HepG2 (cell line): ENCODE measurements around the gene COQ7. TPM values are rescaled to one million over a fixed set of nuclear protein-coding genes. Genes with fewer than 3 reads are reported as not detected.

Experiments
- ATAC-seq: fragments of 200-7000 bp; cut with Tn5 transposase; 3 replicates; pipeline ENCODE4 v1.9.1; 2020; ENCODE audit warnings: mild to moderate bottlenecking, moderate library complexity
- BruUV-seq: library from RNA; stranded (reverse); fragments of 400-500 nt; replicated peaks from 2 replicates; lab custom pipeline; 2021; lab: Mats Ljungman, UMichigan
- CTCF ChIA-PET: fragments of 300-600 bp; formaldehyde crosslinking; extraction: SDS; loops from one replicate; lab custom pipeline; 2021; ENCODE audit warnings: low total read pairs, inconsistent platforms, low intra/inter-chr PET ratio; lab: Yijun Ruan, JAX
- POLR2A ChIA-PET: fragments of 350-600 bp; sonication (Branson Sonifier 250); formaldehyde crosslinking; loops from one replicate; lab custom pipeline; 2020; ENCODE audit warnings: antibody characterized with exemption, inconsistent platforms; lab: Yijun Ruan, JAX
- DNase-seq: peaks from one replicate; pipeline ENCODE4 v3.0.0-alpha.2; 2015; ENCODE audit warnings: low spot score
- FAIRE-seq: peaks from 3 replicates; lab custom pipeline; 2011; peaks lifted over from hg19 to GRCh38; lab: Jason Lieb, UNC
- H2AFZ ChIP-seq: one replicate; pipeline ENCODE4 v1.6.1; 2011; ENCODE audit warnings: low read length, inconsistent platforms
- H3K27ac ChIP-seq: fragments of 300-600 bp; 3 replicates; pipeline ENCODE4 v1.8.0; 2011; ENCODE audit warnings: mixed run types, mild to moderate bottlenecking, mixed read lengths, low read length, inconsistent platforms; ENCODE audit not compliant: insufficient read depth; ENCODE audit errors: extremely low read length
- H3K27me3 ChIP-seq, 2 experiments: fragments of 200-600 bp in 1 of 2; 2 replicates in 1 of 2; 3 replicates in 1 of 2; pipeline versions ENCODE4 v1.6.0 to v1.8.0; 2011; ENCODE audit warnings: low read length in 2 of 2, mild to moderate bottlenecking in 2 of 2, moderate library complexity in 2 of 2, inconsistent platforms in 1 of 2; ENCODE audit not compliant: insufficient read depth in 2 of 2, control insufficient read depth in 1 of 2
- H3K36me3 ChIP-seq, 2 experiments: fragments of 200-600 bp in 1 of 2; replicated peaks in 1 of 2; 2 replicates in 1 of 2; 3 replicates in 1 of 2; pipeline versions ENCODE4 v1.5.1 to v1.8.0; 2011; ENCODE audit warnings: low read length in 2 of 2, inconsistent platforms in 1 of 2; ENCODE audit not compliant: insufficient read depth in 2 of 2, control insufficient read depth in 1 of 2
- H3K4me1 ChIP-seq: 2 replicates; pipeline ENCODE4 v1.5.1; 2012; ENCODE audit warnings: low read length, inconsistent platforms; ENCODE audit not compliant: insufficient read depth
- H3K4me2 ChIP-seq: 2 replicates; pipeline ENCODE4 v1.6.0; 2011; ENCODE audit warnings: low read depth, low read length, inconsistent platforms
- H3K4me3 ChIP-seq, 3 experiments: fragments of 200-600 bp in 1 of 3; sonication (generic), shearing (Covaris generic) in 1 of 3; replicated peaks in 1 of 3; 2 replicates each; pipeline ENCODE4 v1.5.1; 2011 to 2016; ENCODE audit warnings: low read length in 3 of 3, inconsistent platforms in 2 of 3, low read depth in 2 of 3, mild to moderate bottlenecking in 2 of 3, control low read depth in 1 of 3, mixed read lengths in 1 of 3; ENCODE audit not compliant: insufficient read depth in 1 of 3
- H3K79me2 ChIP-seq: one replicate; pipeline ENCODE4 v1.6.1; 2011; ENCODE audit warnings: low read length, inconsistent platforms; ENCODE audit not compliant: insufficient read depth
- H3K9ac ChIP-seq: 2 replicates; pipeline ENCODE4 v1.6.0; 2011; ENCODE audit warnings: mild to moderate bottlenecking, low read depth, low read length, inconsistent platforms; ENCODE audit not compliant: insufficient read depth
- H3K9me3 ChIP-seq: 2 replicates; pipeline ENCODE4 v1.5.1; 2012; ENCODE audit warnings: mild to moderate bottlenecking, low read length
- H4K20me1 ChIP-seq: 2 replicates; pipeline ENCODE4 v1.6.0; 2011; ENCODE audit warnings: inconsistent platforms, mild to moderate bottlenecking, low read length, moderate library complexity; ENCODE audit not compliant: insufficient read depth
- BHLHE40 ChIP-seq: IDR thresholded peaks from 2 replicates; pipeline ENCODE4 v1.6.1; 2011; ENCODE audit warnings: low read length, improper control_type of control experiment
- CC2D1A ChIP-seq: sonication (generic); formaldehyde crosslinking; IDR thresholded peaks from 2 replicates; pipeline ENCODE4 v1.8.1; 2023; ENCODE audit warnings: mild to moderate bottlenecking, missing genetic modification reagents
- FLYWCH1 ChIP-seq: sonication (generic); formaldehyde crosslinking; IDR thresholded peaks from 2 replicates; pipeline ENCODE4 v1.8.1; 2023; ENCODE audit warnings: mild to moderate bottlenecking, missing genetic modification reagents
- HMG20A ChIP-seq: IDR thresholded peaks from 2 replicates; pipeline ENCODE4 v1.6.1; 2016; ENCODE audit warnings: borderline replicate concordance
- PAWR ChIP-seq: sonication (generic); formaldehyde crosslinking; IDR thresholded peaks from 2 replicates; pipeline ENCODE4 v1.4.0; 2020; ENCODE audit warnings: missing genetic modification reagents, mild to moderate bottlenecking, borderline replicate concordance
- SSRP1 ChIP-seq: IDR thresholded peaks from 2 replicates; pipeline ENCODE4 v1.6.1; 2016; ENCODE audit warnings: control low read depth
- TBX3 ChIP-seq: fragments of 450-650 bp; IDR thresholded peaks from 2 replicates; pipeline ENCODE4 v1.6.1; 2017; ENCODE audit warnings: antibody characterized with exemption, mild to moderate bottlenecking, inconsistent platforms, borderline replicate concordance
- TMF1 ChIP-seq: sonication (generic); formaldehyde crosslinking; IDR thresholded peaks from 2 replicates; pipeline ENCODE4 v1.8.1; 2022; ENCODE audit warnings: low read depth, missing genetic modification reagents
- ZNF124 ChIP-seq: sonication (generic); formaldehyde crosslinking; IDR thresholded peaks from 2 replicates; pipeline ENCODE4 v1.4.0; 2020; ENCODE audit warnings: missing genetic modification reagents
- ZNF143 ChIP-seq: sonication (generic); formaldehyde crosslinking; IDR thresholded peaks from 2 replicates; pipeline ENCODE4 v1.4.0; 2020; ENCODE audit warnings: missing genetic modification reagents
- ZNF317 ChIP-seq: sonication (generic); formaldehyde crosslinking; IDR thresholded peaks from 2 replicates; pipeline ENCODE4 v1.5.0; 2020; ENCODE audit warnings: mild to moderate bottlenecking, missing genetic modification reagents
- ZNF484 ChIP-seq: sonication (generic); formaldehyde crosslinking; IDR thresholded peaks from 2 replicates; pipeline ENCODE4 v1.5.1; 2020; ENCODE audit warnings: mild to moderate bottlenecking, low read depth, missing genetic modification reagents, borderline replicate concordance
- ZNF547 ChIP-seq: sonication (generic); formaldehyde crosslinking; IDR thresholded peaks from 2 replicates; pipeline ENCODE4 v1.5.1; 2020; ENCODE audit warnings: mild to moderate bottlenecking, missing genetic modification reagents
- ZNF724P ChIP-seq: sonication (generic); formaldehyde crosslinking; IDR thresholded peaks from 2 replicates; pipeline ENCODE4 v1.8.0; 2022; ENCODE audit warnings: missing genetic modification reagents, borderline replicate concordance
- ZNF772 ChIP-seq: sonication (generic); formaldehyde crosslinking; IDR thresholded peaks from 2 replicates; pipeline ENCODE4 v1.5.0; 2020; ENCODE audit warnings: mild to moderate bottlenecking, missing genetic modification reagents
- WGBS: methylation state at CpG from one replicate; pipeline ENCODE4 v1.1.6; 2017; ENCODE audit warnings: low lambda C conversion rate; 5-methylcytosine and 5-hydroxymethylcytosine counted together
- in situ Hi-C: cut with HindIII; loops from 2 replicates; pipeline ENCODE4 v1.10.0; 2017; ENCODE audit warnings: low pct_unique_long_range_greater_than_20kb; ENCODE audit not compliant: extremely low pct_ligation_motif_present
- intact Hi-C: fragments of 100-400 bp; cut with micrococcal nuclease; formaldehyde crosslinking; loops from one replicate; pipeline ENCODE4 v1.10.0; 2022; ENCODE audit not compliant: unreplicated experiment
- polyA plus RNA-seq, 8 experiments: library from polyadenylated mRNA; depleted of rRNA in 3 of 8; stranded (reverse) in 7 of 8; unstranded in 1 of 8; fragments of >200 nt; fragmentation: Illumina TruSeq in 4 of 8; extraction: Trizol in 4 of 8; gene quantifications; 2 replicates each; pipeline versions ENCODE4 v1.2.1 to v1.2.3, GENCODE V29; 2011 to 2016; ENCODE audit warnings: low read depth in 4 of 8, missing spikeins in 1 of 8, mixed read lengths in 1 of 8; ENCODE audit not compliant: insufficient read depth in 1 of 8
- total RNA-seq, 5 experiments: library from RNA; depleted of rRNA; stranded (reverse); fragments of >200 nt; fragmentation: Illumina TruSeq; extraction: Trizol; gene quantifications; 2 replicates each; pipeline ENCODE4 v1.2.3, GENCODE V29; 2016; ENCODE audit warnings: low read depth in 1 of 5
- TF ChIP-seq, protein P1 (sequence below): sonication (generic); formaldehyde crosslinking; IDR thresholded peaks from 2 replicates; pipeline ENCODE4 v1.4.0; 2020; ENCODE audit warnings: mild to moderate bottlenecking, missing genetic modification reagents
- TF ChIP-seq, protein P2 (sequence below): sonication (generic); formaldehyde crosslinking; IDR thresholded peaks from 2 replicates; pipeline ENCODE4 v1.9.0; 2022; ENCODE audit warnings: low read depth, missing genetic modification reagents
- TF ChIP-seq, protein P3 (sequence below): sonication (generic); formaldehyde crosslinking; IDR thresholded peaks from 2 replicates; pipeline ENCODE4 v1.4.0; 2020; ENCODE audit warnings: missing genetic modification reagents, borderline replicate concordance
- TF ChIP-seq, protein P4 (sequence below): sonication (generic); formaldehyde crosslinking; IDR thresholded peaks from 2 replicates; pipeline ENCODE4 v1.4.0; 2020; ENCODE audit warnings: missing genetic modification reagents, mild to moderate bottlenecking, borderline replicate concordance

COQ7 gene
- total and polyA plus RNA-seq, 2 of the 13 experiments (the other 11 are each of a cell fraction or from before 2014, with no cell fraction given), result 20.1 to 45.7 TPM

DNA sequence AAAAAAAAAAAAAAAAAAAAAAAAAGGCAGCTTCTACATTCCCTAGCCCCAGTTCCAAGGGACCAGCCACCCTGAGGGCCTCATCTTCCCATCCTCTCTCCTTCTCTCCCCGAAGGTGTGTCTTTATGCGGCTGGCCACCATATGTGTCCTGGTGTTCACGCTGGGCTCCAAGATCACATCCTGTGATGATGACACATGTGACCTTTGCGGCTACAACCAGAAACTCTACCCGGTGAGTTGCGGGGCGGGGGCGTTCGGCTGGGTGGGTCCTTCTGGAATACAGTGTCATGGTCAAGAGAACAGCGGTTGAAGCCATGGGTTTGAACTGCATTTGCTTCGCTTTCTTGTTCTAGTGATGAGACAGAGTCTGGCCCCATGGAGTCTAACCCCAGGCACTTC lies 22.6 kb upstream of the COQ7 start:
- H3K4me1 ChIP-seq, result no peaks in the 10 kb centered on the region
- H3K36me3 ChIP-seq, result peaks cover 13 to 17% of the 10 kb centered on the region in 2 experiments; a peak in 4 of 5 replicates
- intact Hi-C loops (no loop called here), in situ Hi-C loops (no loop called here)
- H3K4me3 ChIP-seq, result no peak overlapping the region
- 93% methylated on average over 11 of the region's 11 CpGs for WGBS
- H3K9me3 ChIP-seq, result no peaks in the 10 kb centered on the region
- no peak overlapping the region for H3K27ac ChIP-seq
- BruUV-seq, result no TSS peak
- FAIRE-seq, result no peak
- H4K20me1 ChIP-seq, result no peaks in the 10 kb centered on the region
- TF ChIP-seq SSRP1 (CRISPR knock-in tag), result no peak
- no peak for TF ChIP-seq ZNF772
- no peak for TF ChIP-seq ZNF124 (CRISPR knock-in tag)
- TF ChIP-seq, protein P1, sequence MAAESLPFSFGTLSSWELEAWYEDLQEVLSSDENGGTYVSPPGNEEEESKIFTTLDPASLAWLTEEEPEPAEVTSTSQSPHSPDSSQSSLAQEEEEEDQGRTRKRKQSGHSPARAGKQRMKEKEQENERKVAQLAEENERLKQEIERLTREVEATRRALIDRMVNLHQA (CRISPR knock-in tag), result no peak
- TF ChIP-seq ZNF724P (CRISPR knock-in tag), result no peak
- TF ChIP-seq ZNF484 (CRISPR knock-in tag), result no peak
- TF ChIP-seq ZNF317, result no peak
- TF ChIP-seq, protein P2, sequence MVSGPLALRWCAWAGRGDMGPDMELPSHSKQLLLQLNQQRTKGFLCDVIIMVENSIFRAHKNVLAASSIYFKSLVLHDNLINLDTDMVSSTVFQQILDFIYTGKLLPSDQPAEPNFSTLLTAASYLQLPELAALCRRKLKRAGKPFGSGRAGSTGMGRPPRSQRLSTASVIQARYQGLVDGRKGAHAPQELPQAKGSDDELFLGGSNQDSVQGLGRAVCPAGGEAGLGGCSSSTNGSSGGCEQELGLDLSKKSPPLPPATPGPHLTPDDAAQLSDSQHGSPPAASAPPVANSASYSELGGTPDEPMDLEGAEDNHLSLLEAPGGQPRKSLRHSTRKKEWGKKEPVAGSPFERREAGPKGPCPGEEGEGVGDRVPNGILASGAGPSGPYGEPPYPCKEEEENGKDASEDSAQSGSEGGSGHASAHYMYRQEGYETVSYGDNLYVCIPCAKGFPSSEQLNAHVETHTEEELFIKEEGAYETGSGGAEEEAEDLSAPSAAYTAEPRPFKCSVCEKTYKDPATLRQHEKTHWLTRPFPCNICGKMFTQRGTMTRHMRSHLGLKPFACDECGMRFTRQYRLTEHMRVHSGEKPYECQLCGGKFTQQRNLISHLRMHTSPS (CRISPR knock-in tag), result no peak
- no peak for TF ChIP-seq FLYWCH1 (CRISPR knock-in tag)
- no peak for TF ChIP-seq TBX3
- no peak for TF ChIP-seq ZNF143 (CRISPR knock-in tag)
- TF ChIP-seq, protein P3, sequence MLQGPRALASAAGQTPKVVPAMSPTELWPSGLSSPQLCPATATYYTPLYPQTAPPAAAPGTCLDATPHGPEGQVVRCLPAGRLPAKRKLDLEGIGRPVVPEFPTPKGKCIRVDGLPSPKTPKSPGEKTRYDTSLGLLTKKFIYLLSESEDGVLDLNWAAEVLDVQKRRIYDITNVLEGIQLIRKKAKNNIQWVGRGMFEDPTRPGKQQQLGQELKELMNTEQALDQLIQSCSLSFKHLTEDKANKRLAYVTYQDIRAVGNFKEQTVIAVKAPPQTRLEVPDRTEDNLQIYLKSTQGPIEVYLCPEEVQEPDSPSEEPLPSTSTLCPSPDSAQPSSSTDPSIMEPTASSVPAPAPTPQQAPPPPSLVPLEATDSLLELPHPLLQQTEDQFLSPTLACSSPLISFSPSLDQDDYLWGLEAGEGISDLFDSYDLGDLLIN (CRISPR knock-in tag), result no peak
- TF ChIP-seq HMG20A, result no peak
- no peak for TF ChIP-seq TMF1
- TF ChIP-seq BHLHE40, result no peak
- TF ChIP-seq CC2D1A (CRISPR knock-in tag), result no peak
- no peak for TF ChIP-seq PAWR
- TF ChIP-seq ZNF547 (CRISPR knock-in tag), result no peak
- TF ChIP-seq, protein P4, sequence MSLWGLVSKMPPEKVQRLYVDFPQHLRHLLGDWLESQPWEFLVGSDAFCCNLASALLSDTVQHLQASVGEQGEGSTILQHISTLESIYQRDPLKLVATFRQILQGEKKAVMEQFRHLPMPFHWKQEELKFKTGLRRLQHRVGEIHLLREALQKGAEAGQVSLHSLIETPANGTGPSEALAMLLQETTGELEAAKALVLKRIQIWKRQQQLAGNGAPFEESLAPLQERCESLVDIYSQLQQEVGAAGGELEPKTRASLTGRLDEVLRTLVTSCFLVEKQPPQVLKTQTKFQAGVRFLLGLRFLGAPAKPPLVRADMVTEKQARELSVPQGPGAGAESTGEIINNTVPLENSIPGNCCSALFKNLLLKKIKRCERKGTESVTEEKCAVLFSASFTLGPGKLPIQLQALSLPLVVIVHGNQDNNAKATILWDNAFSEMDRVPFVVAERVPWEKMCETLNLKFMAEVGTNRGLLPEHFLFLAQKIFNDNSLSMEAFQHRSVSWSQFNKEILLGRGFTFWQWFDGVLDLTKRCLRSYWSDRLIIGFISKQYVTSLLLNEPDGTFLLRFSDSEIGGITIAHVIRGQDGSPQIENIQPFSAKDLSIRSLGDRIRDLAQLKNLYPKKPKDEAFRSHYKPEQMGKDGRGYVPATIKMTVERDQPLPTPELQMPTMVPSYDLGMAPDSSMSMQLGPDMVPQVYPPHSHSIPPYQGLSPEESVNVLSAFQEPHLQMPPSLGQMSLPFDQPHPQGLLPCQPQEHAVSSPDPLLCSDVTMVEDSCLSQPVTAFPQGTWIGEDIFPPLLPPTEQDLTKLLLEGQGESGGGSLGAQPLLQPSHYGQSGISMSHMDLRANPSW, result no peak
- TF ChIP-seq, all 625 proteins: peak for 0
- DNase-seq (no peak), ATAC-seq (no peak)
- ChIA-PET POLR2A (no interaction called here), CTCF (no interaction called here)
- Histone ChIP-seq H3K9ac (no peak overlapping the region), H3K27me3 (no peaks in the 10 kb centered on the region), H3K4me2 (no peak overlapping the region), H2AFZ (no peak overlapping the region), H3K79me2 (no peaks in the 10 kb centered on the region)
